ENCODE measurements around the gene AP5S1.

The AP5S1 gene

DNA sequence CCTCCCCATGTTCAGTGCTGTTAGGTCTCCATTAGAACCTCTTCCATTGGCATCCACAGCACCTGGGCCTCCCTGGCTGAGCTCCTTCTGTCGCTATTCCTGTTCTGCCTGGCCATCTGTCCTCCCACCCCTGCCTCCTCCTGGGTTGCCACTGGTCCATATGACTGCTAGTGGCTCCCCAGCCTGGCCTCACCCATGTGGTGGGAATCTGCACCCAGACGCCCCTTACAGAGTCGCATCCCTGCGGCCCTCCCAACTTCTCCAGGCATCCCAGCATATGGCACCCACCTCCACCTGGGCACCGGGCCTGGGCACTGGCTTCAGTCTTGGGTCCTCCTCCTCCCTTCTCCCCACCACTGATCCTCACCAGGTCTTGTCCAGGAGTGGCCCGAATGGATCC, 16.5 kb upstream of the AP5S1 start:
- TF ChIP-seq, protein P1, sequence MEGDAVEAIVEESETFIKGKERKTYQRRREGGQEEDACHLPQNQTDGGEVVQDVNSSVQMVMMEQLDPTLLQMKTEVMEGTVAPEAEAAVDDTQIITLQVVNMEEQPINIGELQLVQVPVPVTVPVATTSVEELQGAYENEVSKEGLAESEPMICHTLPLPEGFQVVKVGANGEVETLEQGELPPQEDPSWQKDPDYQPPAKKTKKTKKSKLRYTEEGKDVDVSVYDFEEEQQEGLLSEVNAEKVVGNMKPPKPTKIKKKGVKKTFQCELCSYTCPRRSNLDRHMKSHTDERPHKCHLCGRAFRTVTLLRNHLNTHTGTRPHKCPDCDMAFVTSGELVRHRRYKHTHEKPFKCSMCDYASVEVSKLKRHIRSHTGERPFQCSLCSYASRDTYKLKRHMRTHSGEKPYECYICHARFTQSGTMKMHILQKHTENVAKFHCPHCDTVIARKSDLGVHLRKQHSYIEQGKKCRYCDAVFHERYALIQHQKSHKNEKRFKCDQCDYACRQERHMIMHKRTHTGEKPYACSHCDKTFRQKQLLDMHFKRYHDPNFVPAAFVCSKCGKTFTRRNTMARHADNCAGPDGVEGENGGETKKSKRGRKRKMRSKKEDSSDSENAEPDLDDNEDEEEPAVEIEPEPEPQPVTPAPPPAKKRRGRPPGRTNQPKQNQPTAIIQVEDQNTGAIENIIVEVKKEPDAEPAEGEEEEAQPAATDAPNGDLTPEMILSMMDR (IDR thresholded peaks at IDR 0.05; ENCODE audit: insufficient read depth, low read depth, low read length, missing control alignments) = no peak
- no peak overlapping the region for H3K4me3 ChIP-seq (ENCODE audit: low read length)
- DNase-seq (ENCODE audit: low read depth) = no peak

GRCh38 chr20:3804254-3804751, 16.0 kb upstream of the AP5S1 start:
- DNase-seq (ENCODE audit: low read depth) = peak; percentile 77
- TF ChIP-seq, protein P1 (IDR thresholded peaks at IDR 0.05; ENCODE audit: insufficient read depth, low read depth, low read length, missing control alignments) = no peak
- no peak overlapping the region for H3K4me3 ChIP-seq (ENCODE audit: low read length)

DNA sequence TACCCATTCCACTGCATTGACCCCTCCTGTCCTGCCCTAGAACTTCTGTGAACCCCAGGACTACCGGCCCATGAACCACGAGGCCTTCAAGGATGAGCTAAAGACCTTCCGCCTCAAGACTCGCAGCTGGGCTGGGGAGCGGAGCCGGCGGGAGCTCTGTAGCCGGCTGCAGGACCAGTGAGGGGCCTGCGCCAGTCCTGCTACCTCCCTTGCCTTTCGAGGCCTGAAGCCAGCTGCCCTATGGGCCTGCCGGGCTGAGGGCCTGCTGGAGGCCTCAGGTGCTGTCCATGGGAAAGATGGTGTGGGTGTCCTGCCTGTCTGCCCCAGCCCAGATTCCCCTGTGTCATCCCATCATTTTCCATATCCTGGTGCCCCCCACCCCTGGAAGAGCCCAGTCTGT, 15.6 kb upstream of the AP5S1 start:
- H3K4me3 ChIP-seq (ENCODE audit: low read length) = no peak overlapping the region
- no peak for DNase-seq (ENCODE audit: low read depth)
- TF ChIP-seq, protein P1 (IDR thresholded peaks at IDR 0.05; ENCODE audit: insufficient read depth, low read depth, low read length, missing control alignments) = no peak

DNA sequence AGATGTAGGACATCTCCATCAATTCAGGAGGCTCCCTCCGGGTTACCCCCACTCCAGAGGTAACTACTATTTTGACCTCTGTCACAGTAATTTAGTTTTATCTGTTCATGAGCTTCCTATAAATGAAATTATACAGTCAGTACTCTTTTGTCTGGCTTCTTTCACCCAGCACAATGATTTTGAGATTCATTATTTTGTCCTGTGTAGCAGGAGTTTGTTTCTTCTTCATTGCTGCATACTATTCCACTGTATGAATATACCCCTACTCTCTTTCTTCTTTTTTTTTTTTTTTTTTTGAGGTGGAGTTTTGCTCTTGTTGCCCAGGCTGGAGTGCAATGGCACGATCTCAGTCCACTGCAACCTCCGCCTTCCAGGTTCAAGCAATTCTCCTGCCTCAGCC, 11.8 kb upstream of the AP5S1 start:
- no peak overlapping the region for H3K4me3 ChIP-seq (ENCODE audit: low read length)
- TF ChIP-seq, protein P1 (IDR thresholded peaks at IDR 0.05; ENCODE audit: insufficient read depth, low read depth, low read length, missing control alignments) = no peak
- DNase-seq (ENCODE audit: low read depth) = no peak

DNA sequence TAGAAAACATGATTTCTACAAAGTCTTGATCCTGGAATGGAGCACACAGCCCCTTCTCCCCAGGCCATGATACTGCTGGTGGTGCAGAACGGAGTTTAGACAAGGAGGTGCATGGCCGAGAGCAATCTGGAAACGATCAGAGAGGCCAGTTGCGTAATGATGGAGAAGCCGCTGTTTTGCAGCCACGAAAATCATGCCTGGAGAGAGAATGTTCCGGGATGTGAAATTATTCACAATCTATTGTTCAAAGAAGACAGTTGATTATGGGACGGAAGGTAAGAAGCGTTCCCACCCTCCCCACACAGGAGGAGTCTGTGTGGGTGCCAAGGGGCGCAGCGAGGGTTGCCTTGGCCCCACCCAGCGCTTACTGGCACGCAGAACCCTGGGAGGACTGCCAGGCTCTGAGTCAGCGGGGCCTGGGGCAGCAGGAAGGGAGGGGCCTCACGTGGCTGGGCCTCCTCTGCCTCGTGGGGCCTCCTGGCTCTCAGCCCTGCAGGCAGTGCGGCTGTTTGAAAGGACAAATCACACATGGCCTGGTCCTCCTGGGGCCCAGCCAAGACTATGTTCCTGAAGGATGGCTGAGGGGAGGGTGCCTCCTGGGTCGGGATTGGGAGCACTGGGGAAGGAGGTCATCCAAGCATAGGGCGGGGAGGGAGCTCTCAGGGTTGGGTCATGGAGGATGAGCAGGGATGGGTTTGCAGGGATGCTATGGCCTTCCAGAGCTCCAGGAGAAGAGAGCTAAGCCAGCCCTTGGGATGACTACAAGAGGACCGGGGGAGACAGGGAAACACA, 8.7 kb upstream of the AP5S1 start:
- peak; percentile 99 for DNase-seq (ENCODE audit: low read depth)
- TF ChIP-seq, protein P1 (IDR thresholded peaks at IDR 0.05; ENCODE audit: insufficient read depth, low read depth, low read length, missing control alignments) = no peak
- peak overlapping the region; percentile 15 for H3K4me3 ChIP-seq (ENCODE audit: low read length)

DNA sequence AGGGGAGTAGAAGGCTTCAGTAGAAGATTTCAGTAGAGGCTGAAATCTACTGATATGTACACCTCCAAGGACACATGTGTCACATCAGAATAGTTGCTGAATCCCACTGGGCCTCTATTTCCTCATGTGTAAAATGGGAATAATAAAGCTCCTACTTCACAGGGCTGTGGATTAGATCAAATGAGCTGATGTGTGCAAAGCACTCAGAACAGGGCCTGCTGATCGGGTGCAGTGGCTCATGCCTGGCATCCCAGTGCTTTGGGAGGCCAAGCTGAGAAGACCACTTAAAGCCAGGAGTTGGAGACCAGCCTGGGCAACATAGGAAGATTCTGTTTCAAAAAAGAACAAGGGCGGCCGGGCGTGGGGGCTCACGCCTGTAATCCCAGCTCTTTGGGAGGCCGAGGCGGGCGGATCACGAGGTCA, 8.1 kb upstream of the AP5S1 start:
- TF ChIP-seq, protein P1 (IDR thresholded peaks at IDR 0.05; ENCODE audit: insufficient read depth, low read depth, low read length, missing control alignments) = no peak
- H3K4me3 ChIP-seq (ENCODE audit: low read length) = no peak overlapping the region
- DNase-seq (ENCODE audit: low read depth) = no peak

Measured in epithelial cell of esophagus (primary cell).